Activated CD8-positive, alpha-beta T cell treated with anti-CD3 and anti-CD28 coated beads for 36 hours (primary cell): ENCODE measurements around the gene LAD1. TPM values are rescaled to one million over a fixed set of nuclear protein-coding genes. Genes with fewer than 3 reads are reported as not detected.

ENCODE experiments used
- ATAC-seq: fragments of 200-7000 bp; cut with Tn5 transposase; one replicate; pipeline ENCODE4 v1.10.0; 2021; ENCODE audit warnings: mild to moderate bottlenecking, moderate library complexity
- CTCF ChIA-PET: fragments of 350-600 bp; sonication (Branson Sonifier 250); formaldehyde crosslinking; loops from one replicate; lab custom pipeline; 2021; ENCODE audit warnings: antibody characterized with exemption; lab: Charles Lee
- POLR2A ChIA-PET: fragments of 350-600 bp; sonication (Branson Sonifier 250); formaldehyde crosslinking; loops from one replicate; lab custom pipeline; 2021; ENCODE audit warnings: antibody characterized with exemption; lab: Charles Lee
- DNase-seq: peaks from one replicate; pipeline ENCODE4 v3.0.0-alpha.2; 2020
- H3K27ac Mint-ChIP-seq: one replicate; pipeline ENCODE4 v1.8.0; 2021; ENCODE audit warnings: mild to moderate bottlenecking, mixed read lengths
- H3K27me3 Mint-ChIP-seq: one replicate; pipeline ENCODE4 v1.8.0; 2021; ENCODE audit warnings: mixed read lengths
- H3K36me3 Mint-ChIP-seq: one replicate; pipeline ENCODE4 v1.8.0; 2021; ENCODE audit warnings: low read depth, mixed read lengths
- H3K4me1 Mint-ChIP-seq: one replicate; pipeline ENCODE4 v1.8.0; 2021; ENCODE audit warnings: low read depth, mixed read lengths
- H3K4me3 Mint-ChIP-seq: one replicate; pipeline ENCODE4 v1.8.0; 2021; ENCODE audit warnings: mild to moderate bottlenecking, moderate library complexity, mixed read lengths
- H3K9me3 Mint-ChIP-seq: one replicate; pipeline ENCODE4 v1.8.0; 2021; ENCODE audit warnings: mixed read lengths
- CTCF ChIP-seq: fragments of 200-600 bp; IDR thresholded peaks from one replicate; pipeline ENCODE4 v1.8.0; 2022; ENCODE audit warnings: antibody characterized with exemption, mild to moderate bottlenecking
- intact Hi-C: fragments of 100-400 bp; cut with micrococcal nuclease; formaldehyde crosslinking; loops from one replicate; pipeline ENCODE4 v1.10.0; 2022
- total RNA-seq, 2 experiments: library from RNA; stranded (reverse); gene quantifications; one replicate each; pipeline ENCODE4 v1.2.3, GENCODE V29; 2021

The LAD1 gene
- total RNA-seq, 2 experiments from 2014 or later = not detected

DNA sequence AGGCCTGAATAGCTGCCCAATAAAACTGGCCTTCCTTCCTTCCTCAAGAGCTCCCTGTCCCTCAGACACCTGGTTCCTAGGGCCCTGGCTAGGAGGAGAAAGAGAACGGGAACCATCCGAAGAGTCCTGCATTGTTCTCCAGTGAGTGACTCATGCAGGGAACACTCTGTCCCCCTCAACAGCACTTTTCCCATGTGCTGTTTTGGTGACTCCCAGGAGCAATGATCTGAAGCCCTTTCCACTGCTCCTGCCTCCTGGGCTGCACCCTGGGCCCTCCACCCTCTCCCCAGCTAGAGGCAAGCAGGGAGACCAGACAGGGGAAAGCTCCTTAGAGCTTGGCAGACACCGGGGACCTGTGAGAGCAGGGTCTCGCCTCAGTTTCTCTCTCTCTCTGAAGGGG, 40.5 kb downstream of the LAD1 start:
- H3K27ac Mint-ChIP-seq = no peak overlapping the region
- TF ChIP-seq CTCF = no peak
- H3K27me3 Mint-ChIP-seq = peaks cover 7% of the 10 kb centered on the region
- no peak for ATAC-seq
- H3K36me3 Mint-ChIP-seq = no peaks in the 10 kb centered on the region
- H3K4me1 Mint-ChIP-seq = no peaks in the 10 kb centered on the region
- H3K4me3 Mint-ChIP-seq = no peak overlapping the region
- DNase-seq = no peak
- intact Hi-C loops = no loop called here
- no peaks in the 10 kb centered on the region for H3K9me3 Mint-ChIP-seq
- CTCF ChIA-PET = interaction anchor here (1.0 to 1.3 kb wide), 3 partner anchors 13 to 104 kb away, joined by 3 to 4 read pairs (median 3); no protein-coding TSS in a partner anchor
- POLR2A ChIA-PET = interaction anchor here (0.6 kb wide), 1 partner anchor 25 kb away, joined by 3 read pairs; no protein-coding TSS in a partner anchor

DNA sequence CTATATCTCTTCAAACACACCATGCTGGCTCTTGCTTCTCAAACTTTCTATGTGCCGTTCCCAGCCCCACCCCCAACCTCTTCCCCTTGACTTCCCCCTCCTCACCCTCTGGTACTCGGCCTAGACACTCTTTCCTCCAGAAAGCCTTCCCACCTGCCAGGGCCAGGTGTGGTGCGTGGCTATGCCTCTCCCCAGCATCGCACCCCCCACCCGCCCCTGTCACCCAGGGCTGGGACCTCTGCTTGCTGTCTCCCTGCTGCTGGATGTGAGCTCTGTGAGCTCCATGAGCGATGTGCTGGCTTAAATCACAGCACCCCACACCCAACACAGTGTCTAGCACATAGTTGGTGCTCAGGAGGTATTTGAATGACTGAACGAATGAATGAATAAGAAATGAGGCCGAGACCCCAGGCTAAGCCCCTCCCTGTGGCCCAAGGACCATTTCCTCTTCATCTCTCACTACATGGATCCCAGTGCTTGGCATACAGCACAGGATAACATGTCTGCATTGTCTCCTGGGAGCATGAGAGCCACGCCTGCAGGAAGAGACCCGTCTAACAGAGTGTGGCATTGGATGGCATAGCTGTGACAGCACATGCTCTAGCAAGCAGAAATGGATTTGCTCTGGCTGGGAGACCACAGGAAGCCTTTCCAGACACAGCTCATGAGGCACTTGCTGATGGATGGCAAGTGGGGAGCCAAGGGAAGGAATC, 41.3 kb downstream of the LAD1 start:
- ChIA-PET POLR2A (interaction anchor here (0.6 kb wide), 1 partner anchor 24 kb away, joined by 3 read pairs; no protein-coding TSS in a partner anchor), CTCF (interaction anchor here (1.0 kb wide), 1 partner anchor 12 kb away, joined by 3 read pairs; no protein-coding TSS in a partner anchor)
- DNase-seq (no peak), ATAC-seq (no peak)
- H3K36me3 Mint-ChIP-seq = no peaks in the 10 kb centered on the region
- no peaks in the 10 kb centered on the region for H3K4me1 Mint-ChIP-seq
- no peaks in the 10 kb centered on the region for H3K9me3 Mint-ChIP-seq
- H3K27ac Mint-ChIP-seq = no peak overlapping the region
- H3K27me3 Mint-ChIP-seq = peaks cover 7% of the 10 kb centered on the region
- no peak overlapping the region for H3K4me3 Mint-ChIP-seq
- TF ChIP-seq CTCF = no peak
- intact Hi-C loops = no loop called here

- ChIA-PET CTCF (no interaction called here), POLR2A (no interaction called here)
- Mint-ChIP-seq H3K27me3 (peaks cover 6% of the 10 kb centered on the region), H3K4me3 (no peak overlapping the region), H3K9me3 (no peaks in the 10 kb centered on the region), H3K4me1 (no peaks in the 10 kb centered on the region), H3K36me3 (no peaks in the 10 kb centered on the region), H3K27ac (no peak overlapping the region)
- no peak for TF ChIP-seq CTCF
- ATAC-seq (no peak), DNase-seq (no peak)
- intact Hi-C loops = no loop called here
Measured at GRCh38 chr1:201357211-201357610, 41.9 kb downstream of the LAD1 start.

- intact Hi-C loops = no loop called here
- Mint-ChIP-seq H3K27me3 (peaks cover 5% of the 10 kb centered on the region), H3K36me3 (no peaks in the 10 kb centered on the region), H3K9me3 (no peaks in the 10 kb centered on the region), H3K4me3 (no peak overlapping the region), H3K27ac (no peak overlapping the region), H3K4me1 (no peaks in the 10 kb centered on the region)
- ATAC-seq (no peak), DNase-seq (no peak)
- POLR2A ChIA-PET = no interaction called here
- CTCF ChIA-PET = no interaction called here
- TF ChIP-seq CTCF = no peak
Measured at GRCh38 chr1:201356701-201357100, 42.4 kb downstream of the LAD1 start.

GRCh38 chr1:201356236-201356635, 42.9 kb downstream of the LAD1 start:
- H3K4me3 Mint-ChIP-seq = no peak overlapping the region
- DNase-seq (no peak), ATAC-seq (no peak)
- no peaks in the 10 kb centered on the region for H3K9me3 Mint-ChIP-seq
- ChIA-PET CTCF (no interaction called here), POLR2A (no interaction called here)
- H3K27me3 Mint-ChIP-seq = peaks cover 8% of the 10 kb centered on the region
- no peaks in the 10 kb centered on the region for H3K4me1 Mint-ChIP-seq
- TF ChIP-seq CTCF = no peak
- intact Hi-C loops = no loop called here
- H3K36me3 Mint-ChIP-seq = no peaks in the 10 kb centered on the region
- H3K27ac Mint-ChIP-seq = no peak overlapping the region
